Liver (tissue), 9 donors: ENCODE measurements around the gene FAM210B. TPM values are rescaled to one million over a fixed set of nuclear protein-coding genes. Genes with fewer than 3 reads are reported as not detected.

ENCODE experiments used
- DNase-seq: peaks from one replicate; pipeline ENCODE4 v3.0.0-alpha.2; 2017; ENCODE audit warnings: low spot score
- H3K27ac ChIP-seq, 2 donors: one replicate each; pipeline ENCODE4 v1.7.0; 2013; ENCODE audit warnings: inconsistent platforms in 2 of 2, low read length in 2 of 2, control low read depth in 1 of 2, low read depth in 1 of 2, mild to moderate bottlenecking in 1 of 2
- H3K27me3 ChIP-seq, 4 donors: one replicate each; pipeline versions ENCODE4 v1.6.1 to v1.7.0; 2013; ENCODE audit warnings: low read length in 3 of 4, inconsistent platforms in 1 of 4, mild to moderate bottlenecking in 1 of 4, moderate library complexity in 1 of 4; ENCODE audit not compliant: control insufficient read depth in 4 of 4, insufficient read depth in 4 of 4
- H3K36me3 ChIP-seq, 4 donors: one replicate each; pipeline versions ENCODE4 v1.6.1 to v1.7.0; 2013; ENCODE audit warnings: low read length in 3 of 4, mild to moderate bottlenecking in 3 of 4, low read depth in 1 of 4, moderate library complexity in 1 of 4; ENCODE audit not compliant: control insufficient read depth in 4 of 4, insufficient read depth in 3 of 4
- H3K4me1 ChIP-seq, 4 donors: one replicate each; pipeline versions ENCODE4 v1.6.1 to v1.7.0; 2013; ENCODE audit warnings: low read length in 3 of 4, mild to moderate bottlenecking in 3 of 4, moderate library complexity in 1 of 4; ENCODE audit not compliant: control insufficient read depth in 4 of 4, insufficient read depth in 4 of 4
- H3K4me3 ChIP-seq, 3 donors: one replicate each; pipeline versions ENCODE4 v1.6.1 to v1.7.0; 2013; ENCODE audit warnings: low read length in 3 of 3, control low read depth in 1 of 3, low read depth in 1 of 3, mild to moderate bottlenecking in 1 of 3
- H3K9ac ChIP-seq, 2 donors: one replicate each; pipeline ENCODE4 v1.7.0; 2013; ENCODE audit warnings: low read length in 2 of 2, mild to moderate bottlenecking in 2 of 2, moderate library complexity in 2 of 2, control low read depth in 1 of 2, low read depth in 1 of 2
- H3K9me3 ChIP-seq, 4 donors: one replicate each; pipeline versions ENCODE4 v1.6.1 to v1.7.0; 2013; ENCODE audit warnings: low read length in 3 of 4; ENCODE audit not compliant: control insufficient read depth in 4 of 4
- CTCF ChIP-seq: fragments of 150-350 bp; IDR thresholded peaks from 2 replicates; pipeline ENCODE4 v1.5.1; 2017; ENCODE audit warnings: improper control_type of control experiment, low read depth, low read length; ENCODE audit not compliant: missing input control
- EGR1 ChIP-seq, 2 donors: IDR thresholded peaks; 2 replicates each; pipeline ENCODE4 v1.6.1; 2016 to 2018; ENCODE audit warnings: antibody characterized with exemption in 2 of 2, low read depth in 2 of 2
- FOXA1 ChIP-seq: IDR thresholded peaks from 2 replicates; pipeline ENCODE4 v1.6.1; 2016; ENCODE audit warnings: antibody characterized with exemption
- FOXA2 ChIP-seq: IDR thresholded peaks from 2 replicates; pipeline ENCODE4 v1.6.1; 2016; ENCODE audit warnings: antibody characterized with exemption
- GABPA ChIP-seq, 2 donors: IDR thresholded peaks in 1 of 2; conservative IDR thresholded peaks in 1 of 2; 2 replicates each; pipeline ENCODE4 v1.6.1; 2016; ENCODE audit warnings: antibody characterized with exemption in 2 of 2, mild to moderate bottlenecking in 1 of 2, moderate library complexity in 1 of 2
- HNF4A ChIP-seq, 2 donors: conservative IDR thresholded peaks; 2 replicates each; pipeline ENCODE4 v1.6.1; 2016; ENCODE audit warnings: antibody characterized with exemption in 2 of 2, mild to moderate bottlenecking in 2 of 2
- HNF4G ChIP-seq: IDR thresholded peaks from 2 replicates; pipeline ENCODE4 v1.6.1; 2016; ENCODE audit warnings: antibody characterized with exemption
- JUND ChIP-seq, 2 donors: IDR thresholded peaks; 2 replicates each; pipeline ENCODE4 v1.6.1; 2016; ENCODE audit warnings: antibody characterized with exemption in 2 of 2
- NR2F2 ChIP-seq: IDR thresholded peaks from 2 replicates; pipeline ENCODE4 v1.6.1; 2016; ENCODE audit warnings: antibody characterized with exemption
- RAD21 ChIP-seq, 2 donors: IDR thresholded peaks; 2 replicates each; pipeline ENCODE4 v1.6.1; 2016; ENCODE audit warnings: antibody characterized with exemption in 2 of 2, mild to moderate bottlenecking in 2 of 2
- RXRA ChIP-seq, 2 donors: IDR thresholded peaks; 2 replicates each; pipeline ENCODE4 v1.6.1; 2017 to 2018; ENCODE audit warnings: antibody characterized with exemption in 2 of 2, mild to moderate bottlenecking in 1 of 2
- SP1 ChIP-seq: IDR thresholded peaks from 2 replicates; pipeline ENCODE4 v1.6.1; 2018; ENCODE audit warnings: antibody characterized with exemption, mild to moderate bottlenecking
- TAF1 ChIP-seq: conservative IDR thresholded peaks from 2 replicates; pipeline ENCODE4 v1.6.1; 2016; ENCODE audit warnings: antibody characterized with exemption, mild to moderate bottlenecking
- YY1 ChIP-seq: IDR thresholded peaks from 2 replicates; pipeline ENCODE4 v1.6.1; 2016; ENCODE audit warnings: antibody characterized with exemption, mild to moderate bottlenecking
- WGBS: extraction: QIAGEN DNeasy Blood & Tissue Kit; methylation state at CpG from one replicate; pipeline ENCODE4 v1.1.7; 2013; 5-methylcytosine and 5-hydroxymethylcytosine counted together
- polyA plus RNA-seq, 2 donors: library from polyadenylated mRNA; stranded (reverse) in 1 of 2; unstranded in 1 of 2; fragments of 200-250 nt in 1 of 2; fragments of >200 nt in 1 of 2; fragmentation: Nextera tagmentation in 1 of 2; extraction: Ambion mirVana in 1 of 2; gene quantifications; one replicate each; pipeline versions ENCODE4 v1.2.1 to v1.2.3, GENCODE V29; 2013 to 2015
- total RNA-seq, 2 donors: library from RNA; depleted of rRNA; stranded (reverse); fragments of >200 nt; gene quantifications; one replicate each; pipeline ENCODE4 v1.2.3, GENCODE V29; 2014
- TF ChIP-seq, protein P1 (sequence below): IDR thresholded peaks from 2 replicates; pipeline ENCODE4 v1.6.1; 2016; ENCODE audit warnings: antibody characterized with exemption, mild to moderate bottlenecking
- TF ChIP-seq, protein P2 (sequence below): IDR thresholded peaks from 2 replicates; pipeline ENCODE4 v1.6.1; 2016; ENCODE audit warnings: antibody characterized with exemption
- TF ChIP-seq, protein P3 (sequence below): IDR thresholded peaks from 2 replicates; pipeline ENCODE4 v1.6.1; 2016; ENCODE audit warnings: antibody characterized with exemption
- donor health status: healthy.
- donor health status: healthy.
- donor health status: healthy.
- donor health status: healthy.
- donor health status: healthy.

The FAM210B gene
- total and polyA plus RNA-seq, 4 donors: 21.8 to 139 (median 30.7) TPM

DNA sequence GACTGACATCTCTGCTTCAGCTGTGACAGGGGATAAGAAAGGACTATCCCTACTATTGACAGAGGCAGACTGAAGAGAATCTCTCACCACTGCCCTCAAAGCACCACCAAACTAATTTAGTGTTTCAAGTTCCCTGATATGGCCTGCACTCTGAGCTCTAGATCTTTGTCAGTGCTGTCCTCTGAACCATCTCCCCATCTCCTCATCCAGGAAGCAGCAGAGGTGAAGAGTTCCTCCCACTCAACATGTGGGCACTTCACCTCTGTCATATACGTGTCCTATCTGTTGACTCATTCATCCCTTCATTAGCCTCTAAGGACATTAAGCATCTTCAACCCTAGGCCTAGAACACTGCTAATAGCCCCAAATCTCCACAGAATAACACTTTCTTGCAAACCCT, 14.1 kb downstream of the FAM210B start (continued):
- TF ChIP-seq, protein P1, sequence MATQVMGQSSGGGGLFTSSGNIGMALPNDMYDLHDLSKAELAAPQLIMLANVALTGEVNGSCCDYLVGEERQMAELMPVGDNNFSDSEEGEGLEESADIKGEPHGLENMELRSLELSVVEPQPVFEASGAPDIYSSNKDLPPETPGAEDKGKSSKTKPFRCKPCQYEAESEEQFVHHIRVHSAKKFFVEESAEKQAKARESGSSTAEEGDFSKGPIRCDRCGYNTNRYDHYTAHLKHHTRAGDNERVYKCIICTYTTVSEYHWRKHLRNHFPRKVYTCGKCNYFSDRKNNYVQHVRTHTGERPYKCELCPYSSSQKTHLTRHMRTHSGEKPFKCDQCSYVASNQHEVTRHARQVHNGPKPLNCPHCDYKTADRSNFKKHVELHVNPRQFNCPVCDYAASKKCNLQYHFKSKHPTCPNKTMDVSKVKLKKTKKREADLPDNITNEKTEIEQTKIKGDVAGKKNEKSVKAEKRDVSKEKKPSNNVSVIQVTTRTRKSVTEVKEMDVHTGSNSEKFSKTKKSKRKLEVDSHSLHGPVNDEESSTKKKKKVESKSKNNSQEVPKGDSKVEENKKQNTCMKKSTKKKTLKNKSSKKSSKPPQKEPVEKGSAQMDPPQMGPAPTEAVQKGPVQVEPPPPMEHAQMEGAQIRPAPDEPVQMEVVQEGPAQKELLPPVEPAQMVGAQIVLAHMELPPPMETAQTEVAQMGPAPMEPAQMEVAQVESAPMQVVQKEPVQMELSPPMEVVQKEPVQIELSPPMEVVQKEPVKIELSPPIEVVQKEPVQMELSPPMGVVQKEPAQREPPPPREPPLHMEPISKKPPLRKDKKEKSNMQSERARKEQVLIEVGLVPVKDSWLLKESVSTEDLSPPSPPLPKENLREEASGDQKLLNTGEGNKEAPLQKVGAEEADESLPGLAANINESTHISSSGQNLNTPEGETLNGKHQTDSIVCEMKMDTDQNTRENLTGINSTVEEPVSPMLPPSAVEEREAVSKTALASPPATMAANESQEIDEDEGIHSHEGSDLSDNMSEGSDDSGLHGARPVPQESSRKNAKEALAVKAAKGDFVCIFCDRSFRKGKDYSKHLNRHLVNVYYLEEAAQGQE: no peak
- TF ChIP-seq JUND (IDR thresholded peaks at IDR 0.05): no peak
- TF ChIP-seq GABPA (IDR thresholded peaks at IDR 0.05 in 1 of 2, conservative IDR thresholded peaks at IDR 0.05 in 1 of 2): no peak
- TF ChIP-seq, protein P2, sequence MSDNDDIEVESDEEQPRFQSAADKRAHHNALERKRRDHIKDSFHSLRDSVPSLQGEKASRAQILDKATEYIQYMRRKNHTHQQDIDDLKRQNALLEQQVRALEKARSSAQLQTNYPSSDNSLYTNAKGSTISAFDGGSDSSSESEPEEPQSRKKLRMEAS: no peak
- no peak for TF ChIP-seq RXRA (IDR thresholded peaks at IDR 0.05)
- TF ChIP-seq FOXA1: no peak
- no peak for TF ChIP-seq TAF1
- TF ChIP-seq NR2F2: no peak
- no peak for TF ChIP-seq EGR1 (IDR thresholded peaks at IDR 0.05; ENCODE audit: low read depth in 2 of 2)
- no peak for TF ChIP-seq HNF4A (conservative IDR thresholded peaks at IDR 0.05)
- TF ChIP-seq RAD21 (IDR thresholded peaks at IDR 0.05): no peak
- TF ChIP-seq YY1: no peak

GRCh38 chr20:56373942-56374341, 15.2 kb downstream of the FAM210B start:
- no peak for TF ChIP-seq NR2F2
- no peak for TF ChIP-seq HNF4A (conservative IDR thresholded peaks at IDR 0.05)
- TF ChIP-seq RAD21 (IDR thresholded peaks at IDR 0.05): no peak
- TF ChIP-seq, protein P2: no peak
- TF ChIP-seq HNF4G: no peak
- TF ChIP-seq YY1: no peak
- TF ChIP-seq, protein P3, sequence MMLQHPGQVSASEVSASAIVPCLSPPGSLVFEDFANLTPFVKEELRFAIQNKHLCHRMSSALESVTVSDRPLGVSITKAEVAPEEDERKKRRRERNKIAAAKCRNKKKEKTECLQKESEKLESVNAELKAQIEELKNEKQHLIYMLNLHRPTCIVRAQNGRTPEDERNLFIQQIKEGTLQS: no peak
- no peak for TF ChIP-seq RXRA (IDR thresholded peaks at IDR 0.05)
- no peak for TF ChIP-seq GABPA (IDR thresholded peaks at IDR 0.05 in 1 of 2, conservative IDR thresholded peaks at IDR 0.05 in 1 of 2)
- TF ChIP-seq EGR1 (IDR thresholded peaks at IDR 0.05; ENCODE audit: low read depth in 2 of 2): no peak
- TF ChIP-seq FOXA1: no peak
- TF ChIP-seq FOXA2: no peak
- TF ChIP-seq TAF1: no peak
- TF ChIP-seq CTCF: no peak
- TF ChIP-seq SP1: no peak
- Histone ChIP-seq H3K4me3 (no peak overlapping the region), H3K36me3 (peaks cover 0 to 4% (median 2%) of the 10 kb centered on the region in 4 donors), H3K27me3 (no peaks in the 10 kb centered on the region), H3K4me1 (no peaks in the 10 kb centered on the region), H3K9me3 (no peaks in the 10 kb centered on the region), H3K27ac (no peak overlapping the region), H3K9ac (no peak overlapping the region)
- WGBS: 75% methylated on average over 1 of the region's 1 CpG
- no peak for DNase-seq
